ENCODE measurements around the gene PARVA.

The PARVA gene

GRCh38 chr11:12464303-12464702 lies 86.9 kb downstream of the PARVA start:
- no peak for DNase-seq

- DNase-seq: no peak
These were observed 88.0 kb downstream of the PARVA start for GRCh38 chr11:12465332-12465731.

DNA sequence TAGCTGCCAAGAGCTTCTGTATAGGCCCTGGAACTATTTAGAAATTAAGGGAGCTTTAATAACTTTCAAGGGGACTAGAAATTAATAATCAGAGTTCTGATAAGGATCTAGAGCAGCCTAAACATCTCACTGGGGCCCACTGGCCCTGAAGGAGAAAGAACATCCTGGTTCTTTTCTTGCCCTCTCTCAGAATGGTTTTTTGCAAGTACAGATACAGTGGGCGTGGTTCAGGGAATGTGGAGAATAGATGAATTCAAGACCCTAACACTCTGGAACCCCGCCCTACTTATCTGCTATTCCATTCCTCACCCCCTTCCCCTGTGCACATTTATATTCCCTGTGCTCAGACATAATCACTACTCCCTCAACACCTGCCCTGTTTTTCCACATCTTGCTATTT lies 90.2 kb downstream of the PARVA start:
- DNase-seq: no peak

- no peak for DNase-seq
These were observed 92.1 kb downstream of the PARVA start for GRCh38 chr11:12469451-12469850.

GRCh38 chr11:12470236-12470635 lies 92.9 kb downstream of the PARVA start:
- DNase-seq: no peak

DNA sequence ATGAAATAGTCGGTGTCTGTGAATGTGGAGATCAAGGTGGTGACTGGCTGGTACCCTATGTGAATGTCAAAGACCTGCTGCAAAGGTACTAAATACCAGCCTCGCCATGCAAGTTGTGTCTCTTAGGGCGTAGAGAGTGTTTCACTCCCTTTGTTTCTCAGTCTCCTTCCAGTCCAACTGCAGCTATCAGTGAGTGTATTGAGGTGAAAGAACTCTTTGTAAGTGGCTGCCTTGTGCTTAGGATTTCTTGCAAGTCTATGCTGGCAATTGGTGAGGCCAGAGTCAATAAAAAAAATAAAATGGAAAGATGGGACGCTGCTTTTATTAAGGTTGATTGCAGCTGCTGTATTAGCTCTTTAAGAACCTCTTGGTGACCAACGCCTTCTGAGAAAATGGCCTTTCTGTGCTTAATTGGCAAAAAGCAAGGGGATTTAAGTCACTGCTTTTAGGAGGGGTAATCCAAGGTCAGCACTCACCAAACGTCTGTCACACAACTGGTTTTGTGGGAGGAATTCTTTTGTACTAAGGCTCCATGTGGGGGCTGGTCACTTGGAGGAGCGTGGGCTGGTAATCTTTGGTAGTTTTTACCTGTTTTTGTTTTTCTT lies 95.1 kb downstream of the PARVA start:
- DNase-seq: no peak

DNA sequence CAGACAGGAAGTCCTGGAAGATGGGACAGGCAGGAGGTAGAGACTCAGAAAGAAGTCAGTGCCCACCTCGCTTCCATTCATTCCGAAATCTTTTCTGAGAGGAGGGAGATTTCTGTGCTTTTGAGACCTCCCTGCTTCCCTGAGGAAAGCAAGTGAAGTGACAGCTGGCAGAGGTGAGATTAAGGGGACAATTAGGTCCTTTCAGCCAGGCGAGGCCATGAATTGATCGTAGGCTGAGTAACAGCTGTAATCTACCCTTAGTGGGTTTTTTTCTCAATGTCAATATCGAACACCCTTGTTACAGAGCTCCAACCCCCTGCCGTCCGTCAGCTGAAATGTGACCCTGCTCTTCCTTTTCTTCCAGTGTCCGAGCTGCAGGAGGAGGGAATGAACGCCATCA lies 96.0 kb downstream of the PARVA start:
- DNase-seq: no peak

GRCh38 chr11:12474871-12475270 lies 97.5 kb downstream of the PARVA start:
- no peak for DNase-seq

- DNase-seq: no peak
These were observed 101.4 kb downstream of the PARVA start for GRCh38 chr11:12478743-12479142.

DNA sequence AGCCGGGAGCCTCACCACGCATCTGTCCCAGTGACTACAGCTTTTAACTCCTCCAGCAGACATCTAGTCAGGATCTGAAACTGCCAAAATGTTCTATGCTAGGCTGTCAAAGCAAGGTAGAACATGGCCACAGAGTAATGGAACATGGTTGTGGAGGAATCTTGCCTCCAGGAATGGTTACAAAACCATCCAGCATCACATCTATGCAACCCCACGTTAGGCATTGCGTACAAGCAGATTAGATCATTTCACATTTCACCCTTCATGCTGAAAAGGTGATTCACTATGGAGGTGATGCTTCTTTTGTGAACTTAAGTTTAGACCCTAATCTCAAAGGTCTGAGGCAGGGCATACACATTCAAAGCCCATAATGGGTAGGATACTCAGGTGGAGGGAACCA lies 103.0 kb downstream of the PARVA start:
- no peak for DNase-seq

DNA sequence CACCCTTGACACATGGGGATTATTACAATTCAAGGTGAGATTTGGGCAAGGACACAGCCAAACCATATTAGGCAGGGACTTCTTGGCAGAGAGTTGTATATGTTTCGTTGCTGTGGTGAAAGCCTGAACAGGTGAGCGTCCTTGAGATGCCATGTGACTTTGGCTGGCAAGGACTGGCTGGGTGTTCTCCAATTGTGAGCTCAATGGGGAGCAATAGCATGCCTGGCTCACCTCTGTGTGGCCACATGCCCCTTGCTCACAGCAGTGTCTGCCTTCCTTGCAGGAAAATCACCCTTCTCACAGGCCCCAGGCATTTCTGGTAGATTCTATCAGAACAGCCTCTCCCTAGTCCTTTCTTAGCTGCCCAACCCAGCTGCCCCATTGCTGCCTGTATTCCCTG lies 105.5 kb downstream of the PARVA start:
- DNase-seq: no peak

GRCh38 chr11:12483604-12484003 lies 106.2 kb downstream of the PARVA start:
- no peak for DNase-seq

DNA sequence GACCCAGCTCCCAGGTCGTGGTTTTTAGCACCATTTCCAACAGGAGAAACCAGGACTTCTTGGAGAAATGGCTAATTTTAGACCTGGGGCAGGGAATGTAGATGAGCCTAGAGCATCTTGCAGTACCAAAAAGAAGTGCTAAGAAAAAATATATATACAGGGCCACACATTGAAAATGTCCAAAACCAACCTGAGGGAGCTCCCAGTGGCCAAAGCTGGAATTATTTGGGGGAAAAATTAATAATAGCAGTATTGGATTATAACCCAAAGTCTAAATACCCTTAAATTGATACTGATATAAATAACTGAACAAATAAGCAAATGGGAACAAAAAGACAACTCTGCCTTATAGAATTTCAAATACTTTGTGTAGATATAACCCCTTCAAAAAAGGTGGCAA lies 108.0 kb downstream of the PARVA start:
- DNase-seq: no peak

DNA sequence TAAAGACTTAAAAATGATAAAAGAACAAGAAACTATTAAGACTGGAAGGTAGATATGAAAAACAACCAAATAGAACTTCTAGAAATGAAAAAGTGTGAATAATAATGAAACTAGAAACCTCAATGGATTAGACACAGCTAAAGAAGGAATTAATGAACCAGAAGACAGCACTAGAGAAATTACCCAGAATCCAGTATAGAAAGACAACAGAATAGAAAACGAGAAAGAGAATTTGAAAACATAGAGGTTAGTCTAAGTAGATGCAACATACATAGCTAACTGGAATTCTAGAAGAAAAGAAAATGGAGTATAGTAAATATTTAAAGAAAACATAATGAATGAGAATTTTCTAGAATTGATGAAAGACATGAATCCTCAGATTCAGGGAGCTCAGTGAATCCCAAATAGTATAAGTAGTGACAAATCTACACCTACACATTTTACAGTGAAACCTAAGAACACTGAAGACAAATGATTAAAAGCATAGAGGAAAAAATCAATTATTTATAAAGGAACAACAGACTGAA lies 111.9 kb downstream of the PARVA start:
- no peak for DNase-seq

DNA sequence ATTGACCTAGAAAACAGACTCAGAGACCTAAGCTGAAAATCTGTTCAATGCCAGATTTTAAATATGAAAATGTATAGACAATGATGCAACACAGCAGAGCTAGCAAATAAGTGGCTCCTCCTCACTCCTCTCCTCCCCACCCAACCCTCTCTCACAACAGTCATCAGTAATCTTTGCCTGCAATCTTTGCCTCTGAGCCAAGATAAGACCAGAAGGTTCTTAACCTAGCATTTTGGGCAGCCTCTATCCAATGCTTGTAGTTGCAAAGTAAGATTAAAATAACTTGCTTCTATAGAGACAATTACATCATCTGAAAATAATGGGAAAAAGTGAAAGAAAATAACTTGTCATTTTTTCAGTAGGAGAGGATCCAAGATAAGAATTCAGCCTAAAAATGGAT lies 117.3 kb downstream of the PARVA start:
- no peak for DNase-seq

DNA sequence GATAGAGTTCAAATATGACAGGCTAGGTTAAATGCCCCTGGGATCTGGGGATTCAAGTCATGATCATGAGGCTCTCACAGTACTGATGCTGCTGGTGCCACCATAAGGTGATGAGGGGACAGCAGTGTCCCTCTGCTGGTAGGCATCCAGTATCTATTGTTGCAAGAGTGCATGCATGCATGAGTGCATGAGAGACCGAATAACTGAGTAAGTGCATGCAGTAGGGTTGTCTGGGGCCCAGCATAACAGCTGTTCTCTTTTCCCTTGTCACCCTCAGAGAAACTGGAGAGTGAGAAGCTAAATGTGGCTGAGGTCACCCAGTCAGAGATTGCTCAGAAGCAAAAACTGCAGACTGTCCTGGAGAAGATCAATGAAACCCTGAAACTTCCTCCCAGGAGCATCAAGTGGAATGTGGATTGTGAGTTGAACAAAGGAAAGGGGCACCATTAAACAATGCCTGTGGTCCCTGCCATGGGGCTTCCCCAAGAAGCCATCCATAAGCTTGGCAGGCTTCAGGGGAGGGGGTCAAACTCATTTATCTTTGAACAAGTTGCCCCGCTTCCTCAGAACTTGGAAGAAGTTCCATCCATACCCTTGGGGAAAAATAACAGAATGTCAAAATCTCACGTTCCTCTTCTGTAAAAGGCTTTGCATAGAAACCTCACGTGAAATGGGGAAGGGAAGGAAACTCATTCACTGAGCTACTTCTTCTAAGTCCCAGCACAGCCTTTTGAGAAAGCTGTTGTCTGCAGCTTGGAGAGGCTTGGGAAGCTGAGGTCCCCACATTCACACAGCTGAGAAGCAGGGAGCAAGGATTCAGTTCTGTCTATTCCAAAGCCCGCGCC lies 119.0 kb downstream of the PARVA start:
- DNase-seq: no peak

DNA sequence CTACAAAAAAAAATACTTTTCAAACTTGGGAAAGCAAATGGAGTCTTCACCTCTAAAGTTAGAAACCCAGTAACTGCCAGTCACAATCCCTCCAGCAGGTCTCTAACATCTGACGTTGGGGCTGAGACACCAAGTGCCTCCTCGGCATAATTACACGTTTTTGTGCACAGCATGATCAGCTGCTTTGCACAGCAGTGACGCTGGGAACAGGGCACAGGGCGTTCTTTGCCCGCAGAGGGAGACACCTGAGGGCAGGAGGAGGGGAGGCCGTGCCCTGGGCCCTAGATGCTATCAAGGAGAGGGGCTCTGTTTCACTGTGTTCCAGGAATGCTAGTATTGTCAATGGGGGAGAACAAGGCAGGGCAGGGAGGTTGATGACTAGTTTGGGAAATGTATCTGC lies 120.1 kb downstream of the PARVA start:
- no peak for DNase-seq

GRCh38 chr11:12499071-12499470 lies 121.7 kb downstream of the PARVA start:
- DNase-seq: no peak

DNA sequence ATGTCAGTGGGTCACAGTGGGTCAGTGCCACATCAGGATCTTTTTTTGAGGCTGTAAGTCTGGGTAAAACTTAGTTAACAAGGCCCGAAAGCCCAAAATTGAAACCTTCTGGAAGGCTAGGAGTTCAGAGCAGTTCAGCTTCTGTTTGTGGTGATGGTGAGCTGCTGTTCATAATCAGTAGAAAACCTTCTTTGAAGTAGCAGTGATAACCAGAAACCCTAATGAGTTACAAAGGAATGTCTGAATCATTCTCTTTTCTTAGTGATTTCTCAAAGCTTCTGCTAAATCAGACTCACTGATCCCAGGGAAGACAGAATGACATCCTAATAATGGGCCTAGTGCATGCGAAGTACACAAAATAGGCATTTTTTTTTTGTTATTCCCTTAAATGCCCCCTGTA lies 124.7 kb downstream of the PARVA start:
- no peak for DNase-seq

- DNase-seq: no peak
These were observed 125.7 kb downstream of the PARVA start for GRCh38 chr11:12503039-12503484.

DNA sequence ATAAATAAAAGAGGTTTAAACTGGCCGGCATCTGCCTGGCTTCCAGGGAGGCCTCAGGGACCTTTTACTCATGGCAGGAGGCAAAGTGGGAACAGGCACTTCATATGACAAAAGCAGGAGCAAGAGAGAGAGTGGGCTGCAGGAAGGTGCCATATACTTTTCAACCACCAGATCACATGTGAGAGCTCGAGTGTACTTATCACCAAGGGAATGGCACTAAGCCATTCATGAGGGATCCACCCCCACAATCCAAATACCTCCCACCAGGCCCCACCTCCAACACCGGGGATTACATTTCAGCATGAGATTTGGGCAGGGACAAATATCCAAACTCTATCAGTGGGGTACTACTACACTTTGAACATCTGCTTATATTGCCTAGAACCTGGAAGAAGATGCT lies 126.5 kb downstream of the PARVA start:
- no peak for DNase-seq

DNA sequence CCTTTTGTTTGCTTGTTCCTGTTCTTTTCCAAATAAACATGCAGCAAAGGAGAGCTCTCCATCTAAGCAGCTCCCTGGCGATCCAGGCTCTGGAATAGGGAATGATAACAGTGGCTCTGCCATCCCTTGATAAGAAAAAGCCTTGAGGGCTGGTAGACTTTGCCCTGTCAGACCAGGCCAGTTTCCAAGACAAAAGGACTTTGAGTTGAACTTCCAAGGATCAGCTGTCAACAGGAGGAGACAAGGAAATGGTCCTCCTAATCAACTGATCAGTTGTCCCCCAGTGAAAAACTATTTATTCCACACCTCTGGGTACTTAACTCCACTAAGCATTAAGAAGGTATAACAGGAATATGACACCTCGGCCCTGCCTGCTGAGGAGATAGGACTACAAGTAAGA lies 127.8 kb downstream of the PARVA start:
- no peak for DNase-seq

DNA sequence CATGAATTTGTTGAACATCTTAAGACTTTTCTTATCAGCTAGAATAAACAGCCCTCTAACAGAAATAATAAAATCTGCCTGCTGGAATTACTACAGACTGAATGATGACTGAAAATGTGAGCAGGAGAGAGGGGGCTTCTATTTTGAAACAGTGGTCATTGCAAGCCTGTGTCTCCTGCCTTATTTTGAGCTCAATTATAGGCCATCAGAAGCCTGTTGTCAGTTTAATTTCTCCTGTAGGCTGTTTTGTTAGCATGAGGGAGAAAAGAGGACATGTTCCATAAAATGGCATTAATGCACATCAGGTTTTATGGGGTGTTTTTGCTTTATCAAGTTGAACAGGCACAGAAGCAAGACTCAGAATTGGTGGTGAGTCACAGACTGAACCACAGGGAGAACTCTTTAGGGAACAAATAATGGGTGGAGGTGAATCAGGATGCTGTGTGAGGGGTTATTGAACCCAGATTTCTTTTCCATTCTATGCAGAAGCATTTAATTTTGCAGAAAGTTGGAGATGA lies 129.1 kb downstream of the PARVA start:
- DNase-seq: no peak

GRCh38 chr11:12507391-12507790 lies 130.0 kb downstream of the PARVA start:
- DNase-seq: no peak
